ENCODE data around the gene ADAMTS2.

GRCh38 chr5:179238628-179238970 is 106.7 kb downstream of the ADAMTS2 start:
- no peak for TF ChIP-seq BCL11A (IDR thresholded peaks at IDR 0.05; ENCODE audit: low read depth in 2 of 2, low read length in 2 of 2)
- no peak for TF ChIP-seq CTCF (IDR thresholded peaks at IDR 0.05; ENCODE audit: control extremely low read depth in 1 of 3, insufficient read depth in 1 of 3, low read depth in 1 of 3, low read length in 3 of 3)
- no peak for TF ChIP-seq EZH2 (IDR thresholded peaks at IDR 0.05; ENCODE audit: low read depth, low read length, severe bottlenecking)
- no peak for TF ChIP-seq SRF (IDR thresholded peaks at IDR 0.05; ENCODE audit: low read depth, low read length)
- TF ChIP-seq TBP (IDR thresholded peaks at IDR 0.05; ENCODE audit: low read depth, low read length): no peak
- TF ChIP-seq TAF1 (IDR thresholded peaks at IDR 0.05; ENCODE audit: low read depth, low read length): no peak
- TF ChIP-seq JUN (IDR thresholded peaks at IDR 0.05; ENCODE audit: low read depth, low read length): no peak
- TF ChIP-seq SP4 (IDR thresholded peaks at IDR 0.05; ENCODE audit: low read length): no peak
- no peak for TF ChIP-seq SP1 (IDR thresholded peaks at IDR 0.05; ENCODE audit: low read depth, low read length)
- TF ChIP-seq NRF1 (IDR thresholded peaks at IDR 0.05; ENCODE audit: low read depth, low read length): no peak
- no peak for TF ChIP-seq POLR2A (IDR thresholded peaks at IDR 0.05; ENCODE audit: control extremely low read depth in 1 of 2, low read depth in 2 of 2, low read length in 2 of 2)
- no peak for TF ChIP-seq SUZ12 (IDR thresholded peaks at IDR 0.05; ENCODE audit: low read length)
- no peak for TF ChIP-seq SP2 (IDR thresholded peaks at IDR 0.05; ENCODE audit: low read length)
